Liver (tissue), 9 donors: ENCODE data around the gene TMEM8B. TPM values are rescaled to one million over a fixed set of nuclear protein-coding genes. Genes with fewer than 3 reads are reported as not detected.

Source experiments
- DNase-seq: peaks from one replicate; pipeline ENCODE4 v3.0.0-alpha.2; 2017; ENCODE audit warnings: low spot score
- H3K27ac ChIP-seq, 2 donors: one replicate each; pipeline ENCODE4 v1.7.0; 2013; ENCODE audit warnings: inconsistent platforms in 2 of 2, low read length in 2 of 2, control low read depth in 1 of 2, low read depth in 1 of 2, mild to moderate bottlenecking in 1 of 2
- H3K27me3 ChIP-seq, 4 donors: one replicate each; pipeline versions ENCODE4 v1.6.1 to v1.7.0; 2013; ENCODE audit warnings: low read length in 3 of 4, inconsistent platforms in 1 of 4, mild to moderate bottlenecking in 1 of 4, moderate library complexity in 1 of 4; ENCODE audit not compliant: control insufficient read depth in 4 of 4, insufficient read depth in 4 of 4
- H3K36me3 ChIP-seq, 4 donors: one replicate each; pipeline versions ENCODE4 v1.6.1 to v1.7.0; 2013; ENCODE audit warnings: low read length in 3 of 4, mild to moderate bottlenecking in 3 of 4, low read depth in 1 of 4, moderate library complexity in 1 of 4; ENCODE audit not compliant: control insufficient read depth in 4 of 4, insufficient read depth in 3 of 4
- H3K4me1 ChIP-seq, 4 donors: one replicate each; pipeline versions ENCODE4 v1.6.1 to v1.7.0; 2013; ENCODE audit warnings: low read length in 3 of 4, mild to moderate bottlenecking in 3 of 4, moderate library complexity in 1 of 4; ENCODE audit not compliant: control insufficient read depth in 4 of 4, insufficient read depth in 4 of 4
- H3K4me3 ChIP-seq, 3 donors: one replicate each; pipeline versions ENCODE4 v1.6.1 to v1.7.0; 2013; ENCODE audit warnings: low read length in 3 of 3, control low read depth in 1 of 3, low read depth in 1 of 3, mild to moderate bottlenecking in 1 of 3
- H3K9ac ChIP-seq, 2 donors: one replicate each; pipeline ENCODE4 v1.7.0; 2013; ENCODE audit warnings: low read length in 2 of 2, mild to moderate bottlenecking in 2 of 2, moderate library complexity in 2 of 2, control low read depth in 1 of 2, low read depth in 1 of 2
- H3K9me3 ChIP-seq, 4 donors: one replicate each; pipeline versions ENCODE4 v1.6.1 to v1.7.0; 2013; ENCODE audit warnings: low read length in 3 of 4; ENCODE audit not compliant: control insufficient read depth in 4 of 4
- CTCF ChIP-seq: fragments of 150-350 bp; IDR thresholded peaks from 2 replicates; pipeline ENCODE4 v1.5.1; 2017; ENCODE audit warnings: improper control_type of control experiment, low read depth, low read length; ENCODE audit not compliant: missing input control
- EGR1 ChIP-seq, 2 donors: IDR thresholded peaks; 2 replicates each; pipeline ENCODE4 v1.6.1; 2016 to 2018; ENCODE audit warnings: antibody characterized with exemption in 2 of 2, low read depth in 2 of 2
- FOXA2 ChIP-seq: IDR thresholded peaks from 2 replicates; pipeline ENCODE4 v1.6.1; 2016; ENCODE audit warnings: antibody characterized with exemption
- GABPA ChIP-seq, 2 donors: IDR thresholded peaks in 1 of 2; conservative IDR thresholded peaks in 1 of 2; 2 replicates each; pipeline ENCODE4 v1.6.1; 2016; ENCODE audit warnings: antibody characterized with exemption in 2 of 2, mild to moderate bottlenecking in 1 of 2, moderate library complexity in 1 of 2
- JUND ChIP-seq, 2 donors: IDR thresholded peaks; 2 replicates each; pipeline ENCODE4 v1.6.1; 2016; ENCODE audit warnings: antibody characterized with exemption in 2 of 2
- NR2F2 ChIP-seq: IDR thresholded peaks from 2 replicates; pipeline ENCODE4 v1.6.1; 2016; ENCODE audit warnings: antibody characterized with exemption
- RXRA ChIP-seq, 2 donors: IDR thresholded peaks; 2 replicates each; pipeline ENCODE4 v1.6.1; 2017 to 2018; ENCODE audit warnings: antibody characterized with exemption in 2 of 2, mild to moderate bottlenecking in 1 of 2
- TAF1 ChIP-seq: conservative IDR thresholded peaks from 2 replicates; pipeline ENCODE4 v1.6.1; 2016; ENCODE audit warnings: antibody characterized with exemption, mild to moderate bottlenecking
- YY1 ChIP-seq: IDR thresholded peaks from 2 replicates; pipeline ENCODE4 v1.6.1; 2016; ENCODE audit warnings: antibody characterized with exemption, mild to moderate bottlenecking
- WGBS: extraction: QIAGEN DNeasy Blood & Tissue Kit; methylation state at CpG from one replicate; pipeline ENCODE4 v1.1.7; 2013; 5-methylcytosine and 5-hydroxymethylcytosine counted together
- polyA plus RNA-seq, 2 donors: library from polyadenylated mRNA; stranded (reverse) in 1 of 2; unstranded in 1 of 2; fragments of 200-250 nt in 1 of 2; fragments of >200 nt in 1 of 2; fragmentation: Nextera tagmentation in 1 of 2; extraction: Ambion mirVana in 1 of 2; gene quantifications; one replicate each; pipeline versions ENCODE4 v1.2.1 to v1.2.3, GENCODE V29; 2013 to 2015
- total RNA-seq, 2 donors: library from RNA; depleted of rRNA; stranded (reverse); fragments of >200 nt; gene quantifications; one replicate each; pipeline ENCODE4 v1.2.3, GENCODE V29; 2014
- TF ChIP-seq, protein P1 (sequence below): IDR thresholded peaks from 2 replicates; pipeline ENCODE4 v1.6.1; 2016; ENCODE audit warnings: antibody characterized with exemption, mild to moderate bottlenecking
- TF ChIP-seq, protein P2 (sequence below): IDR thresholded peaks from 2 replicates; pipeline ENCODE4 v1.6.1; 2016; ENCODE audit warnings: antibody characterized with exemption
- donor health status: healthy.
- donor health status: healthy.
- donor health status: healthy.
- donor health status: healthy.
- donor health status: healthy.

TMEM8B gene
- total and polyA plus RNA-seq, 4 donors, result 1.1 to 5.4 (median 2.7) TPM

- TF ChIP-seq JUND (IDR thresholded peaks at IDR 0.05), result peak in 1 of 2 donors; percentile 50
- TF ChIP-seq, protein P1, sequence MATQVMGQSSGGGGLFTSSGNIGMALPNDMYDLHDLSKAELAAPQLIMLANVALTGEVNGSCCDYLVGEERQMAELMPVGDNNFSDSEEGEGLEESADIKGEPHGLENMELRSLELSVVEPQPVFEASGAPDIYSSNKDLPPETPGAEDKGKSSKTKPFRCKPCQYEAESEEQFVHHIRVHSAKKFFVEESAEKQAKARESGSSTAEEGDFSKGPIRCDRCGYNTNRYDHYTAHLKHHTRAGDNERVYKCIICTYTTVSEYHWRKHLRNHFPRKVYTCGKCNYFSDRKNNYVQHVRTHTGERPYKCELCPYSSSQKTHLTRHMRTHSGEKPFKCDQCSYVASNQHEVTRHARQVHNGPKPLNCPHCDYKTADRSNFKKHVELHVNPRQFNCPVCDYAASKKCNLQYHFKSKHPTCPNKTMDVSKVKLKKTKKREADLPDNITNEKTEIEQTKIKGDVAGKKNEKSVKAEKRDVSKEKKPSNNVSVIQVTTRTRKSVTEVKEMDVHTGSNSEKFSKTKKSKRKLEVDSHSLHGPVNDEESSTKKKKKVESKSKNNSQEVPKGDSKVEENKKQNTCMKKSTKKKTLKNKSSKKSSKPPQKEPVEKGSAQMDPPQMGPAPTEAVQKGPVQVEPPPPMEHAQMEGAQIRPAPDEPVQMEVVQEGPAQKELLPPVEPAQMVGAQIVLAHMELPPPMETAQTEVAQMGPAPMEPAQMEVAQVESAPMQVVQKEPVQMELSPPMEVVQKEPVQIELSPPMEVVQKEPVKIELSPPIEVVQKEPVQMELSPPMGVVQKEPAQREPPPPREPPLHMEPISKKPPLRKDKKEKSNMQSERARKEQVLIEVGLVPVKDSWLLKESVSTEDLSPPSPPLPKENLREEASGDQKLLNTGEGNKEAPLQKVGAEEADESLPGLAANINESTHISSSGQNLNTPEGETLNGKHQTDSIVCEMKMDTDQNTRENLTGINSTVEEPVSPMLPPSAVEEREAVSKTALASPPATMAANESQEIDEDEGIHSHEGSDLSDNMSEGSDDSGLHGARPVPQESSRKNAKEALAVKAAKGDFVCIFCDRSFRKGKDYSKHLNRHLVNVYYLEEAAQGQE, result peak; percentile 49
- peak in 1 of 2 donors; percentile 75 for TF ChIP-seq EGR1 (IDR thresholded peaks at IDR 0.05; ENCODE audit: low read depth in 2 of 2)
These were observed 6.7 kb downstream of the TMEM8B start (continued) for GRCh38 chr9:35835766-35836165.

- H3K27ac ChIP-seq, result no peak overlapping the region
- TF ChIP-seq RXRA (IDR thresholded peaks at IDR 0.05), result no peak
- no peak for TF ChIP-seq EGR1 (IDR thresholded peaks at IDR 0.05; ENCODE audit: low read depth in 2 of 2)
- no peak for TF ChIP-seq FOXA2
- no peak for TF ChIP-seq CTCF
- TF ChIP-seq NR2F2, result no peak
- TF ChIP-seq GABPA (IDR thresholded peaks at IDR 0.05 in 1 of 2, conservative IDR thresholded peaks at IDR 0.05 in 1 of 2), result no peak
- TF ChIP-seq TAF1, result no peak
- TF ChIP-seq YY1, result no peak
- TF ChIP-seq, protein P2, sequence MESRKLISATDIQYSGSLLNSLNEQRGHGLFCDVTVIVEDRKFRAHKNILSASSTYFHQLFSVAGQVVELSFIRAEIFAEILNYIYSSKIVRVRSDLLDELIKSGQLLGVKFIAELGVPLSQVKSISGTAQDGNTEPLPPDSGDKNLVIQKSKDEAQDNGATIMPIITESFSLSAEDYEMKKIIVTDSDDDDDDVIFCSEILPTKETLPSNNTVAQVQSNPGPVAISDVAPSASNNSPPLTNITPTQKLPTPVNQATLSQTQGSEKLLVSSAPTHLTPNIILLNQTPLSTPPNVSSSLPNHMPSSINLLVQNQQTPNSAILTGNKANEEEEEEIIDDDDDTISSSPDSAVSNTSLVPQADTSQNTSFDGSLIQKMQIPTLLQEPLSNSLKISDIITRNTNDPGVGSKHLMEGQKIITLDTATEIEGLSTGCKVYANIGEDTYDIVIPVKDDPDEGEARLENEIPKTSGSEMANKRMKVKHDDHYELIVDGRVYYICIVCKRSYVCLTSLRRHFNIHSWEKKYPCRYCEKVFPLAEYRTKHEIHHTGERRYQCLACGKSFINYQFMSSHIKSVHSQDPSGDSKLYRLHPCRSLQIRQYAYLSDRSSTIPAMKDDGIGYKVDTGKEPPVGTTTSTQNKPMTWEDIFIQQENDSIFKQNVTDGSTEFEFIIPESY, result no peak
- TF ChIP-seq, protein P1, result no peak
- H3K36me3 ChIP-seq, result no peaks in the 10 kb centered on the region
- 97% methylated on average over 5 of the region's 5 CpGs for WGBS
- H3K27me3 ChIP-seq, result no peaks in the 10 kb centered on the region
- no peak overlapping the region for H3K4me3 ChIP-seq
- peaks cover 13 to 30% (median 22%) of the 10 kb centered on the region in 4 donors for H3K4me1 ChIP-seq
- no peak for DNase-seq
- H3K9me3 ChIP-seq, result no peaks in the 10 kb centered on the region
- no peak overlapping the region for H3K9ac ChIP-seq
These were observed 7.6 kb downstream of the TMEM8B start for GRCh38 chr9:35836595-35836994.
